Measurements from ENCODE around the gene FOXP1. TPM values are rescaled to one million over a fixed set of nuclear protein-coding genes. Genes with fewer than 3 reads are reported as not detected.

The FOXP1 gene
- total and polyA plus RNA-seq, 2 of the 13 experiments (the other 11 are each of a cell fraction or from before 2014, with no cell fraction given) = 40.4 to 59.0 TPM

- POLR2A ChIA-PET = interaction anchor here (0.7 to 1.4 kb wide), 2 partner anchors 184 to 185 kb away, joined by 3 to 4 read pairs; partner anchors contain the start of gene FOXP1
- Histone ChIP-seq H3K36me3 (replicated peaks in 1 of 2; ENCODE audit: control insufficient read depth in 1 of 2, insufficient read depth in 2 of 2, low read length in 2 of 2) (no peaks in the 10 kb centered on the region), H3K4me2 (ENCODE audit: low read depth, low read length) (no peak overlapping the region), H3K27me3 (ENCODE audit: control insufficient read depth in 1 of 2, insufficient read depth in 2 of 2, low read length in 2 of 2) (no peaks in the 10 kb centered on the region), H2AFZ (ENCODE audit: low read length) (no peak overlapping the region), H3K79me2 (ENCODE audit: insufficient read depth, low read length) (peaks cover 12% of the 10 kb centered on the region), H3K4me1 (ENCODE audit: insufficient read depth, low read length) (peaks cover 57% of the 10 kb centered on the region), H3K9me3 (ENCODE audit: low read length) (no peaks in the 10 kb centered on the region), H4K20me1 (ENCODE audit: insufficient read depth, low read length) (no peaks in the 10 kb centered on the region; the same call in 1 of the 2 replicates), H3K27ac (ENCODE audit: extremely low read length, insufficient read depth, low read length) (no peak overlapping the region), H3K4me3 (replicated peaks in 1 of 3; ENCODE audit: insufficient read depth in 1 of 3, low read depth in 2 of 3, low read length in 3 of 3) (no peak overlapping the region), H3K9ac (ENCODE audit: insufficient read depth, low read depth, low read length) (no peak overlapping the region)
- DNase-seq (ENCODE audit: low spot score) (no peak), FAIRE-seq (no peak), ATAC-seq (no peak)
- WGBS (ENCODE audit: low lambda C conversion rate) = 91% methylated on average over 2 of the region's 2 CpGs
- BruUV-seq (replicated peaks) = no TSS peak
- in situ Hi-C loops (cut with HindIII; ENCODE audit: extremely low pct_ligation_motif_present, low pct_unique_long_range_greater_than_20kb) = no loop called here
- CTCF ChIA-PET (ENCODE audit: low intra/inter-chr PET ratio, low total read pairs) = no interaction called here
- intact Hi-C loops (cut with micrococcal nuclease; ENCODE audit: unreplicated experiment) = loop anchor here (5.0 to 10.0 kb wide), 2 partner anchors 185 to 387 kb away; partner anchors contain the start of genes FOXP1 and PROK2
- TF ChIP-seq ZNF605 (CRISPR knock-in tag; IDR thresholded peaks at IDR 0.05) (no peak), ZFP91 (CRISPR knock-in tag; IDR thresholded peaks at IDR 0.05; ENCODE audit: borderline replicate concordance) (no peak), MED8 (CRISPR knock-in tag; IDR thresholded peaks at IDR 0.05; ENCODE audit: insufficient replicate concordance) (no peak), ZNF839 (CRISPR knock-in tag; IDR thresholded peaks at IDR 0.05; ENCODE audit: borderline replicate concordance) (no peak), ZBTB42 (CRISPR knock-in tag; IDR thresholded peaks at IDR 0.05) (no peak), TFE3 (CRISPR knock-in tag; IDR thresholded peaks at IDR 0.05) (no peak), ZNF3 (CRISPR knock-in tag; IDR thresholded peaks at IDR 0.05) (no peak), BCLAF1 (IDR thresholded peaks at IDR 0.05) (no peak), SAP130 (CRISPR knock-in tag; IDR thresholded peaks at IDR 0.05; ENCODE audit: low read depth) (no peak), PAXIP1 (CRISPR knock-in tag; conservative IDR thresholded peaks at IDR 0.05) (no peak), ARNTL (CRISPR knock-in tag; IDR thresholded peaks at IDR 0.05) (no peak), GRHL1 (CRISPR knock-in tag; conservative IDR thresholded peaks at IDR 0.05) (no peak), ZNF562 (CRISPR knock-in tag; IDR thresholded peaks at IDR 0.05; ENCODE audit: borderline replicate concordance) (no peak)
Observed at GRCh38 chr3:71397726-71398125, 185.8 kb downstream of the FOXP1 start.
